ENCODE data around the gene ZNF699.

The ZNF699 gene

GRCh38 chr19:9251236-9251635 is 58.4 kb downstream of the ZNF699 start:
- DNase-seq: no peak

GRCh38 chr19:9250630-9251029 is 59.0 kb downstream of the ZNF699 start, which contains the start of gene OR7E24:
Gene OR7E24, plus strand, starts transcription at chr19:9250930. Its CDS starts 114 bp downstream, at chr19:9251044.
- no peak for DNase-seq

All from NCI-H774 (cell line).